Caco-2 (cell line): ENCODE measurements around the gene RFTN1. TPM values are rescaled to one million over a fixed set of nuclear protein-coding genes. Genes with fewer than 3 reads are reported as not detected.

Experiments
- BruUV-seq: library from RNA; stranded (reverse); fragments of 400-500 nt; replicated peaks from 2 replicates; lab custom pipeline; 2021; lab: Mats Ljungman, UMichigan
- CTCF ChIA-PET: fragments of 300-600 bp; sonication (Branson Sonifier 250); formaldehyde crosslinking; loops from one replicate; lab custom pipeline; 2022; ENCODE audit warnings: antibody characterized with exemption; lab: Charles Lee
- POLR2A ChIA-PET: fragments of 300-600 bp; sonication (Branson Sonifier 250); formaldehyde crosslinking; loops from one replicate; lab custom pipeline; 2022; ENCODE audit warnings: antibody characterized with exemption; lab: Charles Lee
- DNase-seq, 2 experiments: peaks; one replicate each; pipeline versions ENCODE4 v3.0.0 to v3.0.0-alpha.2; 2020 to 2022
- H3K27me3 ChIP-seq: replicated peaks from 2 replicates; pipeline ENCODE4 v1.6.0; 2011; ENCODE audit warnings: low read length; ENCODE audit not compliant: control insufficient read depth, insufficient read depth
- H3K36me3 ChIP-seq: 2 replicates; pipeline ENCODE4 v1.5.1; 2011; ENCODE audit warnings: low read length; ENCODE audit not compliant: control insufficient read depth, insufficient read depth
- H3K4me1 ChIP-seq: fragments of 250-450 bp; sonication (Bioruptor Pico); 2 replicates; pipeline ENCODE4 v1.5.1; 2020; ENCODE audit warnings: mild to moderate bottlenecking
- H3K4me3 ChIP-seq: 2 replicates; pipeline ENCODE4 v1.5.1; 2011; ENCODE audit warnings: low read depth, mild to moderate bottlenecking, control low read depth, low read length
- H3K9me3 ChIP-seq: fragments of 250-450 bp; sonication (Bioruptor Pico); 2 replicates; pipeline ENCODE4 v1.5.1; 2020; ENCODE audit warnings: mild to moderate bottlenecking, moderate library complexity
- H3K27ac Mint-ChIP-seq: one replicate; pipeline ENCODE4 v1.8.0; 2022; ENCODE audit warnings: mixed read lengths; ENCODE audit not compliant: unreplicated experiment
- H3K27me3 Mint-ChIP-seq: one replicate; pipeline ENCODE4 v1.8.0; 2022; ENCODE audit warnings: mixed read lengths; ENCODE audit not compliant: insufficient read depth, unreplicated experiment
- H3K36me3 Mint-ChIP-seq: one replicate; pipeline ENCODE4 v1.8.0; 2022; ENCODE audit warnings: mild to moderate bottlenecking, mixed read lengths; ENCODE audit not compliant: insufficient read depth, unreplicated experiment
- H3K4me1 Mint-ChIP-seq: one replicate; pipeline ENCODE4 v1.8.0; 2022; ENCODE audit warnings: low read depth, mixed read lengths; ENCODE audit not compliant: unreplicated experiment
- H3K4me3 Mint-ChIP-seq: one replicate; pipeline ENCODE4 v1.8.0; 2022; ENCODE audit warnings: mild to moderate bottlenecking, moderate library complexity, mixed read lengths; ENCODE audit not compliant: unreplicated experiment
- H3K9me3 Mint-ChIP-seq: one replicate; pipeline ENCODE4 v1.8.0; 2022; ENCODE audit warnings: mixed read lengths; ENCODE audit not compliant: unreplicated experiment
- intact Hi-C: fragments of 100-400 bp; cut with micrococcal nuclease; formaldehyde crosslinking; loops from one replicate; pipeline ENCODE4 v1.10.0; 2022; ENCODE audit not compliant: unreplicated experiment
- total RNA-seq: library from RNA; stranded (reverse); gene quantifications from 2 replicates; pipeline ENCODE4 v1.2.3, GENCODE V29; 2022
- TF ChIP-seq, protein P1 (sequence below), 2 experiments: fragments of 200-600 bp in 1 of 2; IDR thresholded peaks; 1 replicate in 1 of 2; 2 replicates in 1 of 2; pipeline versions ENCODE4 v1.5.1 to v1.8.0; 2011 to 2022; ENCODE audit warnings: antibody characterized with exemption in 1 of 2, control low read depth in 1 of 2, inconsistent platforms in 1 of 2, low read depth in 1 of 2, low read length in 1 of 2, mild to moderate bottlenecking in 1 of 2, moderate library complexity in 1 of 2; ENCODE audit not compliant: insufficient read depth in 1 of 2, severe bottlenecking in 1 of 2, unreplicated experiment in 1 of 2

RFTN1 gene
- total RNA-seq, 1 experiment from 2014 or later, result 10.2 TPM

DNA sequence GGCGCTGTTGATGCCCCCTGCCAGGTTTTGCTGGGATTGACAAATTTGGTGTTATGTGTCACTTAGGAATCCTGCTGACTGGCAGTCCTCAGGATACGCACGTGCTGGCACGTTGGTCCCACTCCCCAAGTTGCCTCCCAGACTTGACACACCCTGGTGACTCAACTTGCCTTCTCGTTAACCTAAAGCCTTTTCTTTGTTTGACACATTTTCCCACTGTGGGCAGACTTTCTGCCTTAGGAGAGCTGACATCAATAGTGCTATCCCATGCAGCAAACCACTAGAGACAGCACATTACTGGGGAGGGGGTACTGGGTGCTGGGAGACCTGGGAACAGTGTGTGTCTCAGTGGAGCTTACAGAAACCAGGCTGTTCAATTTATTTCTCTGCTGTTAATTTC, 144.2 kb downstream of the RFTN1 start:
- H3K27ac Mint-ChIP-seq, result peak overlapping the region; percentile 42
- intact Hi-C loops, result no loop called here
- H3K4me1 Mint-ChIP-seq, result peaks cover 30% of the 10 kb centered on the region
- ChIA-PET POLR2A (interaction anchor here (0.6 kb wide), 1 partner anchor 48 kb away, joined by 3 read pairs; no protein-coding TSS in a partner anchor), CTCF (no interaction called here)
- no TSS peak for BruUV-seq
- H3K27me3 Mint-ChIP-seq, result no peaks in the 10 kb centered on the region
- no peaks in the 10 kb centered on the region for H3K27me3 ChIP-seq
- no peaks in the 10 kb centered on the region for H3K9me3 ChIP-seq
- H3K4me3 ChIP-seq, result no peak overlapping the region
- TF ChIP-seq, protein P1, sequence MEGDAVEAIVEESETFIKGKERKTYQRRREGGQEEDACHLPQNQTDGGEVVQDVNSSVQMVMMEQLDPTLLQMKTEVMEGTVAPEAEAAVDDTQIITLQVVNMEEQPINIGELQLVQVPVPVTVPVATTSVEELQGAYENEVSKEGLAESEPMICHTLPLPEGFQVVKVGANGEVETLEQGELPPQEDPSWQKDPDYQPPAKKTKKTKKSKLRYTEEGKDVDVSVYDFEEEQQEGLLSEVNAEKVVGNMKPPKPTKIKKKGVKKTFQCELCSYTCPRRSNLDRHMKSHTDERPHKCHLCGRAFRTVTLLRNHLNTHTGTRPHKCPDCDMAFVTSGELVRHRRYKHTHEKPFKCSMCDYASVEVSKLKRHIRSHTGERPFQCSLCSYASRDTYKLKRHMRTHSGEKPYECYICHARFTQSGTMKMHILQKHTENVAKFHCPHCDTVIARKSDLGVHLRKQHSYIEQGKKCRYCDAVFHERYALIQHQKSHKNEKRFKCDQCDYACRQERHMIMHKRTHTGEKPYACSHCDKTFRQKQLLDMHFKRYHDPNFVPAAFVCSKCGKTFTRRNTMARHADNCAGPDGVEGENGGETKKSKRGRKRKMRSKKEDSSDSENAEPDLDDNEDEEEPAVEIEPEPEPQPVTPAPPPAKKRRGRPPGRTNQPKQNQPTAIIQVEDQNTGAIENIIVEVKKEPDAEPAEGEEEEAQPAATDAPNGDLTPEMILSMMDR (IDR thresholded peaks at IDR 0.05; ENCODE audit: insufficient read depth in 1 of 2, low read depth in 1 of 2, low read length in 1 of 2, severe bottlenecking in 1 of 2, unreplicated experiment in 1 of 2), result no peak
- no peaks in the 10 kb centered on the region for H3K36me3 Mint-ChIP-seq
- H3K4me3 Mint-ChIP-seq, result no peak overlapping the region
- H3K9me3 Mint-ChIP-seq, result no peaks in the 10 kb centered on the region
- DNase-seq, result no peak
- peaks cover 36% of the 10 kb centered on the region for H3K4me1 ChIP-seq
- no peaks in the 10 kb centered on the region for H3K36me3 ChIP-seq

DNA sequence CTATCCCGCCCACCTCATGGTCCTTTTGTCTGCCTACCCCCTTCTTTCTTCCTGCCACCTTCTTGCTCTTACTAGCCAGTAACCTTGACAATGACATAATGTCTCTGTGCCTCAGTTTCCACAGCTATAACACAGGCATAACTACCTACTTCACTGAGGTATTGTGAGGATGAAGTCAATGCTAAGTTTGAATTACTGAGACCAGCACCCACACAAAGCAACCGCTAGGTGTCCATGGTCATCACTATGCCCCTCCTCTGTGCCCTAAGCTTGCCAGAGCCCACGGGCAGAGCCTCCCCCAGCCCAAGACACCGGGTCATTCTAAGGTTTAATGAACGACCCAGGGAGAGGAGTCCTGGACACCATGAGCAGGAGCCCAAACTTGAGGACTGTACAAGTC, 146.9 kb downstream of the RFTN1 start:
- Histone ChIP-seq H3K36me3 (no peaks in the 10 kb centered on the region), H3K4me1 (peaks cover 23% of the 10 kb centered on the region), H3K27me3 (no peaks in the 10 kb centered on the region), H3K4me3 (no peak overlapping the region), H3K9me3 (no peaks in the 10 kb centered on the region)
- Mint-ChIP-seq H3K4me3 (no peak overlapping the region), H3K27ac (no peak overlapping the region), H3K36me3 (no peaks in the 10 kb centered on the region), H3K4me1 (peaks cover 17% of the 10 kb centered on the region), H3K9me3 (no peaks in the 10 kb centered on the region), H3K27me3 (no peaks in the 10 kb centered on the region)
- no TSS peak for BruUV-seq
- ChIA-PET POLR2A (no interaction called here), CTCF (interaction anchor here (1.0 kb wide), 1 partner anchor 145 kb away, joined by 3 read pairs; no protein-coding TSS in a partner anchor)
- TF ChIP-seq, protein P1 (IDR thresholded peaks at IDR 0.05; ENCODE audit: insufficient read depth in 1 of 2, low read depth in 1 of 2, low read length in 1 of 2, severe bottlenecking in 1 of 2, unreplicated experiment in 1 of 2), result no peak
- DNase-seq, result no peak
- intact Hi-C loops, result no loop called here

DNA sequence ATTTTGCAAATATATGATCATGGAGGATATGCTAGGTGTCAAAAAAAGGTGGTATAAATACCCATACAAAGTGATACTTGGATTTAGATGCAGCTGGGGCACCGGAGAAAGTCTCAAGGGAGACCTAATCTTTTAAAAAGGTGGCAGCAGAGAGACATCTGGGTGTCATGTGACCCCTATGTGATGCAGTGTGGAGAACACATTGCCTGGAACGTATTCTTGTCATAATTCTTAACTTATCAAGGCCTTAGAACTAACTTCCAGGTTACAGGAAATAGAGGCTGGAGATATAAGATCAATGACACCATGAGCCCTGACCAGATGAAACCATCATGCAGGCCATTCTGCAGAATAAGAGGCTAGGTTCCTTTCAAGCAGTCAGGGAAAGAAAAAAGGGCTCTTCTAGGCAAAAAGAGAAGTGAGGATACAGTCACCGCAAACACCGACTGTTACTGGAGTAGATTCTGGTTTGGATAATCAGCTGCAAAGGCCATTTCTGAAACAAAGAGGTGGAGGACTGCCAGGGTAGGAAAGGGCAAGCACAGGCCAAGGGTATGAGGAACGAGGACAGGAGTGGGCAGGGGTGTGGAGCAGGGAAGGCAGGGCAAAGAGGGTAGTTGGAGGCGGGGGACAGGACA, 147.9 kb downstream of the RFTN1 start:
- Histone ChIP-seq H3K9me3 (no peaks in the 10 kb centered on the region), H3K27me3 (no peaks in the 10 kb centered on the region), H3K4me1 (peaks cover 13% of the 10 kb centered on the region), H3K36me3 (no peaks in the 10 kb centered on the region), H3K4me3 (no peak overlapping the region)
- Mint-ChIP-seq H3K36me3 (no peaks in the 10 kb centered on the region), H3K4me3 (no peak overlapping the region), H3K9me3 (no peaks in the 10 kb centered on the region), H3K4me1 (peaks cover 12% of the 10 kb centered on the region), H3K27me3 (no peaks in the 10 kb centered on the region), H3K27ac (no peak overlapping the region)
- no TSS peak for BruUV-seq
- ChIA-PET POLR2A (no interaction called here), CTCF (no interaction called here)
- intact Hi-C loops, result no loop called here
- DNase-seq, result no peak
- TF ChIP-seq, protein P1 (IDR thresholded peaks at IDR 0.05; ENCODE audit: insufficient read depth in 1 of 2, low read depth in 1 of 2, low read length in 1 of 2, severe bottlenecking in 1 of 2, unreplicated experiment in 1 of 2), result no peak
